ENCODE data around the gene HLCS. TPM values are rescaled to one million over a fixed set of nuclear protein-coding genes. Genes with fewer than 3 reads are reported as not detected.

HLCS gene
- total and polyA plus RNA-seq, 10 of the 15 experiments (the other 5 are each of a cell fraction or from before 2014, with no cell fraction given), result 1.5 to 12.7 (median 9.6) TPM

DNA sequence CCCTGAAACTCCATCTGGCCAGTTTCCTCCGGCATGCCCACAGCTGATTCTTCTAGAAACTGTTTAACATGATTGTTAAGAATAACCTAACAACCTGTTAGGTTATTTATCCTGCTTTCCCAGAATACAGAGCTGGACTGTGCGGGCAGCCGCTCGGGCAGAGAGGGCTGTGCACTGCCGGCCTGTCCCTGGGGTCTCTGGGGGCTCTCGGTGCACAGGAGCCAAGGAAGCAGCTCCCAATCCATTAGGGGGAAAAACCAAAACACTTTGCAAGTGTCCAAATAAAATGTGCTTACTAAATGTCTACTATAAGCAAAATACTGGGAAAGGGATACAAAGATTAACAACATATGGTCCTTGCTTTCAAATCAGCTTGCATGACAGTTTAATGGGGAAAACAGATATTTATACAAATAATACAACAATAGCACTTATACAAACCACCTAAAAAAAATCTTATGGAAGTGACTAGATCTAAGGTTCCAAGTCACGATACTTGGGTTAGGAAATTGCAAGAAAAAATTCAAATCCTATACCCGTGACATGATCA is 50.7 kb downstream of the HLCS start:
- Histone ChIP-seq H3K27me3 (replicated peaks in 1 of 2; ENCODE audit: control insufficient read depth in 2 of 2, insufficient read depth in 2 of 2, low read length in 1 of 2) (no peaks in the 10 kb centered on the region), H3K79me2 (ENCODE audit: control insufficient read depth, insufficient read depth, low read length) (no peaks in the 10 kb centered on the region), H2AFZ (ENCODE audit: control insufficient read depth, low read depth, low read length) (no peak overlapping the region), H3K4me3 (no peak overlapping the region), H3K9me3 (replicated peaks; ENCODE audit: control insufficient read depth, insufficient read depth, low read length) (no peaks in the 10 kb centered on the region), H3K4me1 (ENCODE audit: control insufficient read depth, insufficient read depth, low read length) (no peaks in the 10 kb centered on the region), H3K27ac (ENCODE audit: control insufficient read depth, insufficient read depth) (no peak overlapping the region), H4K20me1 (ENCODE audit: control insufficient read depth, insufficient read depth) (no peaks in the 10 kb centered on the region; the same call in 1 of the 2 replicates), H3K4me2 (ENCODE audit: control insufficient read depth, insufficient read depth) (no peak overlapping the region), H3K9ac (ENCODE audit: control insufficient read depth, insufficient read depth, low read length) (no peak overlapping the region), H3K36me3 (ENCODE audit: control insufficient read depth in 2 of 2, insufficient read depth in 2 of 2, low read length in 1 of 2) (no peaks in the 10 kb centered on the region)
- intact Hi-C loops (cut with micrococcal nuclease; ENCODE audit: unreplicated experiment), result no loop called here
- in situ Hi-C loops (cut with MboI), result no loop called here
- BruUV-seq (replicated peaks), result no TSS peak
- DNase-seq (ENCODE audit: low read depth, low spot score) (no peak), ATAC-seq (no peak), FAIRE-seq (no peak)
- ChIA-PET CTCF (interaction anchor here (3.5 kb wide), 1 partner anchor 11 kb away, joined by 11 read pairs; no protein-coding TSS in a partner anchor), SMC1A (ENCODE audit: uncharacterized antibody, unreplicated experiment) (interaction anchor here (1.1 kb wide), 1 partner anchor 285 kb away, joined by 3 read pairs; no protein-coding TSS in a partner anchor), POLR2A (no interaction called here), RAD21 (ENCODE audit: unreplicated experiment) (no interaction called here)
- WGBS (ENCODE audit: insufficient coverage, insufficient replicate concordance, low lambda C conversion rate, missing lambda C conversion rate), result 91% methylated on average over 8 of the region's 8 CpGs
- no peak for TF ChIP-seq NR2C1 (IDR thresholded peaks at IDR 0.05)

DNA sequence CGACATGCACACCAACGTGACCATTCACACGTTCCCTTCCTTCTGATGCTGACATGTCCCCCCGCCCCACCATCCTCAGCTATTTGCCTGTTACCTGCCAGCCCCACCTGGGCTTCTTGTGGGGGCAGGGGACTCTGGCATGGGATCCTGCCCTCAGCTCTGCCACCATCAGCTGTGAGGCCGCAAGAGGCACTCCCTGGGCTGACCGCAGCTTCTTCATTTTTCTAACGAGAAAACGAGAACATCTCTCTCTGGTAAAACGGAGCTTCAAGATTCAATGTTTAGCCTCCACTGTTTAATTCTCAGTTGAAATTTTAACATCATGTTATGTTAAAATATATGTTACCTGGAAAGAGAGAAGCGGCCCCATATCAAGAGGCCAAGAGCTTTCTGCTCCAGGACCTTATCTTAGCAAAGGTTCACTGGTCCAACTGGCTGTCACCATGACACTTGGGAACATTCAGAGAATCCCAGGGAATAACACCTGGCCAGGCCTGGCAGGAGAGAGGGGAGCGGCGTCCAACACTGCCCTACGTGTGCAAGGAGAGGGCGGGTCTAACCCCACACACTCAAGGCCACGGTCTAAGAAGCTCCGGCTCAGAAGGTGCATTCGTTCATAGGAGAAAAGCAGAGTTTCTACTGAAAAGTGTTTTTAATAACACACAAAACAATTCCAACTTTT is 51.3 kb downstream of the HLCS start:
- ChIA-PET CTCF (interaction anchor here (3.5 kb wide), 1 partner anchor 12 kb away, joined by 11 read pairs; no protein-coding TSS in a partner anchor), POLR2A (no interaction called here), RAD21 (ENCODE audit: unreplicated experiment) (no interaction called here), SMC1A (ENCODE audit: uncharacterized antibody, unreplicated experiment) (interaction anchor here (1.1 kb wide), 1 partner anchor 284 kb away, joined by 3 read pairs; no protein-coding TSS in a partner anchor)
- no peak for FAIRE-seq
- intact Hi-C loops (cut with micrococcal nuclease; ENCODE audit: unreplicated experiment), result no loop called here
- Histone ChIP-seq H3K36me3 (ENCODE audit: control insufficient read depth in 2 of 2, insufficient read depth in 2 of 2, low read length in 1 of 2) (no peaks in the 10 kb centered on the region), H4K20me1 (ENCODE audit: control insufficient read depth, insufficient read depth) (no peaks in the 10 kb centered on the region; the same call in 1 of the 2 replicates), H2AFZ (ENCODE audit: control insufficient read depth, low read depth, low read length) (no peak overlapping the region), H3K9ac (ENCODE audit: control insufficient read depth, insufficient read depth, low read length) (no peak overlapping the region), H3K27me3 (replicated peaks in 1 of 2; ENCODE audit: control insufficient read depth in 2 of 2, insufficient read depth in 2 of 2, low read length in 1 of 2) (no peaks in the 10 kb centered on the region), H3K4me3 (no peak overlapping the region), H3K4me1 (ENCODE audit: control insufficient read depth, insufficient read depth, low read length) (no peaks in the 10 kb centered on the region), H3K9me3 (replicated peaks; ENCODE audit: control insufficient read depth, insufficient read depth, low read length) (no peaks in the 10 kb centered on the region), H3K4me2 (ENCODE audit: control insufficient read depth, insufficient read depth) (no peak overlapping the region), H3K79me2 (ENCODE audit: control insufficient read depth, insufficient read depth, low read length) (no peaks in the 10 kb centered on the region), H3K27ac (ENCODE audit: control insufficient read depth, insufficient read depth) (no peak overlapping the region)
- 95% methylated on average over 17 of the region's 17 CpGs for WGBS (ENCODE audit: insufficient coverage, insufficient replicate concordance, low lambda C conversion rate, missing lambda C conversion rate)
- ATAC-seq, result no peak
- in situ Hi-C loops (cut with MboI), result no loop called here
- no peak for DNase-seq (ENCODE audit: low read depth, low spot score)
- BruUV-seq (replicated peaks), result no TSS peak
- TF ChIP-seq, protein P1, sequence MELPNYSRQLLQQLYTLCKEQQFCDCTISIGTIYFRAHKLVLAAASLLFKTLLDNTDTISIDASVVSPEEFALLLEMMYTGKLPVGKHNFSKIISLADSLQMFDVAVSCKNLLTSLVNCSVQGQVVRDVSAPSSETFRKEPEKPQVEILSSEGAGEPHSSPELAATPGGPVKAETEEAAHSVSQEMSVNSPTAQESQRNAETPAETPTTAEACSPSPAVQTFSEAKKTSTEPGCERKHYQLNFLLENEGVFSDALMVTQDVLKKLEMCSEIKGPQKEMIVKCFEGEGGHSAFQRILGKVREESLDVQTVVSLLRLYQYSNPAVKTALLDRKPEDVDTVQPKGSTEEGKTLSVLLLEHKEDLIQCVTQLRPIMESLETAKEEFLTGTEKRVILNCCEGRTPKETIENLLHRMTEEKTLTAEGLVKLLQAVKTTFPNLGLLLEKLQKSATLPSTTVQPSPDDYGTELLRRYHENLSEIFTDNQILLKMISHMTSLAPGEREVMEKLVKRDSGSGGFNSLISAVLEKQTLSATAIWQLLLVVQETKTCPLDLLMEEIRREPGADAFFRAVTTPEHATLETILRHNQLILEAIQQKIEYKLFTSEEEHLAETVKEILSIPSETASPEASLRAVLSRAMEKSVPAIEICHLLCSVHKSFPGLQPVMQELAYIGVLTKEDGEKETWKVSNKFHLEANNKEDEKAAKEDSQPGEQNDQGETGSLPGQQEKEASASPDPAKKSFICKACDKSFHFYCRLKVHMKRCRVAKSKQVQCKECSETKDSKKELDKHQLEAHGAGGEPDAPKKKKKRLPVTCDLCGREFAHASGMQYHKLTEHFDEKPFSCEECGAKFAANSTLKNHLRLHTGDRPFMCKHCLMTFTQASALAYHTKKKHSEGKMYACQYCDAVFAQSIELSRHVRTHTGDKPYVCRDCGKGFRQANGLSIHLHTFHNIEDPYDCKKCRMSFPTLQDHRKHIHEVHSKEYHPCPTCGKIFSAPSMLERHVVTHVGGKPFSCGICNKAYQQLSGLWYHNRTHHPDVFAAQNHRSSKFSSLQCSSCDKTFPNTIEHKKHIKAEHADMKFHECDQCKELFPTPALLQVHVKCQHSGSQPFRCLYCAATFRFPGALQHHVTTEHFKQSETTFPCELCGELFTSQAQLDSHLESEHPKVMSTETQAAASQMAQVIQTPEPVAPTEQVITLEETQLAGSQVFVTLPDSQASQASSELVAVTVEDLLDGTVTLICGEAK (IDR thresholded peaks at IDR 0.05; ENCODE audit: borderline replicate concordance), result no peak
- TF ChIP-seq JUNB (IDR thresholded peaks at IDR 0.05), result no peak
- no peak for TF ChIP-seq NBN (IDR thresholded peaks at IDR 0.05)
- no peak for TF ChIP-seq POU2F2 (IDR thresholded peaks at IDR 0.05; ENCODE audit: borderline replicate concordance, low read depth, low read length)
- TF ChIP-seq SRF (IDR thresholded peaks at IDR 0.05; ENCODE audit: low read depth in 2 of 2, low read length in 2 of 2), result no peak
- TF ChIP-seq SP1 (IDR thresholded peaks at IDR 0.05; ENCODE audit: low read depth, low read length), result no peak
- no peak for TF ChIP-seq RFX5 (IDR thresholded peaks at IDR 0.05; ENCODE audit: low read depth, low read length)
- TF ChIP-seq GABPA (IDR thresholded peaks at IDR 0.05; ENCODE audit: low read depth), result no peak
- TF ChIP-seq EP300 (IDR thresholded peaks at IDR 0.05; ENCODE audit: borderline replicate concordance in 1 of 2, control insufficient read depth in 1 of 2, low read depth in 2 of 2, low read length in 2 of 2), result no peak
- TF ChIP-seq SREBF2 (IDR thresholded peaks at IDR 0.05; ENCODE audit: low read length), result no peak
- TF ChIP-seq PML (IDR thresholded peaks at IDR 0.05; ENCODE audit: low read length), result no peak
- TF ChIP-seq IKZF2 (IDR thresholded peaks at IDR 0.05), result no peak
- TF ChIP-seq STAT3 (IDR thresholded peaks at IDR 0.05; ENCODE audit: low read depth, low read length), result no peak

Data from GM12878 (cell line).